HepG2 (cell line): ENCODE measurements around the gene MYO7A. TPM values are rescaled to one million over a fixed set of nuclear protein-coding genes. Genes with fewer than 3 reads are reported as not detected.

Experiments
- ATAC-seq: fragments of 200-7000 bp; cut with Tn5 transposase; 3 replicates; pipeline ENCODE4 v1.9.1; 2020; ENCODE audit warnings: mild to moderate bottlenecking, moderate library complexity
- BruUV-seq: library from RNA; stranded (reverse); fragments of 400-500 nt; replicated peaks from 2 replicates; lab custom pipeline; 2021; lab: Mats Ljungman, UMichigan
- CTCF ChIA-PET: fragments of 300-600 bp; formaldehyde crosslinking; extraction: SDS; loops from one replicate; lab custom pipeline; 2021; ENCODE audit warnings: low total read pairs, inconsistent platforms, low intra/inter-chr PET ratio; lab: Yijun Ruan, JAX
- POLR2A ChIA-PET: fragments of 350-600 bp; sonication (Branson Sonifier 250); formaldehyde crosslinking; loops from one replicate; lab custom pipeline; 2020; ENCODE audit warnings: antibody characterized with exemption, inconsistent platforms; lab: Yijun Ruan, JAX
- DNase-seq: peaks from one replicate; pipeline ENCODE4 v3.0.0-alpha.2; 2015; ENCODE audit warnings: low spot score
- FAIRE-seq: peaks from 3 replicates; lab custom pipeline; 2011; peaks lifted over from hg19 to GRCh38; lab: Jason Lieb, UNC
- H2AFZ ChIP-seq: one replicate; pipeline ENCODE4 v1.6.1; 2011; ENCODE audit warnings: low read length, inconsistent platforms
- H3K27ac ChIP-seq: fragments of 300-600 bp; 3 replicates; pipeline ENCODE4 v1.8.0; 2011; ENCODE audit warnings: mixed run types, mild to moderate bottlenecking, mixed read lengths, low read length, inconsistent platforms; ENCODE audit not compliant: insufficient read depth; ENCODE audit errors: extremely low read length
- H3K27me3 ChIP-seq, 2 experiments: fragments of 200-600 bp in 1 of 2; 2 replicates in 1 of 2; 3 replicates in 1 of 2; pipeline versions ENCODE4 v1.6.0 to v1.8.0; 2011; ENCODE audit warnings: low read length in 2 of 2, mild to moderate bottlenecking in 2 of 2, moderate library complexity in 2 of 2, inconsistent platforms in 1 of 2; ENCODE audit not compliant: insufficient read depth in 2 of 2, control insufficient read depth in 1 of 2
- H3K36me3 ChIP-seq, 2 experiments: fragments of 200-600 bp in 1 of 2; replicated peaks in 1 of 2; 2 replicates in 1 of 2; 3 replicates in 1 of 2; pipeline versions ENCODE4 v1.5.1 to v1.8.0; 2011; ENCODE audit warnings: low read length in 2 of 2, inconsistent platforms in 1 of 2; ENCODE audit not compliant: insufficient read depth in 2 of 2, control insufficient read depth in 1 of 2
- H3K4me1 ChIP-seq: 2 replicates; pipeline ENCODE4 v1.5.1; 2012; ENCODE audit warnings: low read length, inconsistent platforms; ENCODE audit not compliant: insufficient read depth
- H3K4me2 ChIP-seq: 2 replicates; pipeline ENCODE4 v1.6.0; 2011; ENCODE audit warnings: low read depth, low read length, inconsistent platforms
- H3K4me3 ChIP-seq, 3 experiments: fragments of 200-600 bp in 1 of 3; sonication (generic), shearing (Covaris generic) in 1 of 3; replicated peaks in 1 of 3; 2 replicates each; pipeline ENCODE4 v1.5.1; 2011 to 2016; ENCODE audit warnings: low read length in 3 of 3, inconsistent platforms in 2 of 3, low read depth in 2 of 3, mild to moderate bottlenecking in 2 of 3, control low read depth in 1 of 3, mixed read lengths in 1 of 3; ENCODE audit not compliant: insufficient read depth in 1 of 3
- H3K79me2 ChIP-seq: one replicate; pipeline ENCODE4 v1.6.1; 2011; ENCODE audit warnings: low read length, inconsistent platforms; ENCODE audit not compliant: insufficient read depth
- H3K9ac ChIP-seq: 2 replicates; pipeline ENCODE4 v1.6.0; 2011; ENCODE audit warnings: mild to moderate bottlenecking, low read depth, low read length, inconsistent platforms; ENCODE audit not compliant: insufficient read depth
- H3K9me3 ChIP-seq: 2 replicates; pipeline ENCODE4 v1.5.1; 2012; ENCODE audit warnings: mild to moderate bottlenecking, low read length
- H4K20me1 ChIP-seq: 2 replicates; pipeline ENCODE4 v1.6.0; 2011; ENCODE audit warnings: inconsistent platforms, mild to moderate bottlenecking, low read length, moderate library complexity; ENCODE audit not compliant: insufficient read depth
- CSRNP1 ChIP-seq: sonication (generic); formaldehyde crosslinking; IDR thresholded peaks from 2 replicates; pipeline ENCODE4 v1.8.1; 2023; ENCODE audit warnings: mild to moderate bottlenecking, missing genetic modification reagents
- PHF20 ChIP-seq: sonication (generic); formaldehyde crosslinking; IDR thresholded peaks from 2 replicates; pipeline ENCODE4 v1.5.0; 2020; ENCODE audit warnings: mild to moderate bottlenecking, missing genetic modification reagents
- PHF5A ChIP-seq: IDR thresholded peaks from one replicate; pipeline ENCODE4 v1.6.1; 2018; ENCODE audit warnings: low read depth, missing genetic modification reagents; ENCODE audit not compliant: unreplicated experiment
- SIN3B ChIP-seq: fragments of 150-350 bp; IDR thresholded peaks from 2 replicates; pipeline ENCODE4 v1.6.1; 2014; ENCODE audit warnings: low read length
- WGBS: methylation state at CpG from one replicate; pipeline ENCODE4 v1.1.6; 2017; ENCODE audit warnings: low lambda C conversion rate; 5-methylcytosine and 5-hydroxymethylcytosine counted together
- in situ Hi-C: cut with HindIII; loops from 2 replicates; pipeline ENCODE4 v1.10.0; 2017; ENCODE audit warnings: low pct_unique_long_range_greater_than_20kb; ENCODE audit not compliant: extremely low pct_ligation_motif_present
- intact Hi-C: fragments of 100-400 bp; cut with micrococcal nuclease; formaldehyde crosslinking; loops from one replicate; pipeline ENCODE4 v1.10.0; 2022; ENCODE audit not compliant: unreplicated experiment
- polyA plus RNA-seq, 8 experiments: library from polyadenylated mRNA; depleted of rRNA in 3 of 8; stranded (reverse) in 7 of 8; unstranded in 1 of 8; fragments of >200 nt; fragmentation: Illumina TruSeq in 4 of 8; extraction: Trizol in 4 of 8; gene quantifications; 2 replicates each; pipeline versions ENCODE4 v1.2.1 to v1.2.3, GENCODE V29; 2011 to 2016; ENCODE audit warnings: low read depth in 4 of 8, missing spikeins in 1 of 8, mixed read lengths in 1 of 8; ENCODE audit not compliant: insufficient read depth in 1 of 8
- total RNA-seq, 5 experiments: library from RNA; depleted of rRNA; stranded (reverse); fragments of >200 nt; fragmentation: Illumina TruSeq; extraction: Trizol; gene quantifications; 2 replicates each; pipeline ENCODE4 v1.2.3, GENCODE V29; 2016; ENCODE audit warnings: low read depth in 1 of 5

Gene MYO7A
- total and polyA plus RNA-seq, 2 of the 13 experiments (the other 11 are each of a cell fraction or from before 2014, with no cell fraction given): 7.5 to 10.0 TPM

- no peak for TF ChIP-seq PHF5A (CRISPR knock-in tag)
- no peak for TF ChIP-seq PHF20
Measured at GRCh38 chr11:77202941-77203900, 75.2 kb downstream of the MYO7A start (continued).

DNA sequence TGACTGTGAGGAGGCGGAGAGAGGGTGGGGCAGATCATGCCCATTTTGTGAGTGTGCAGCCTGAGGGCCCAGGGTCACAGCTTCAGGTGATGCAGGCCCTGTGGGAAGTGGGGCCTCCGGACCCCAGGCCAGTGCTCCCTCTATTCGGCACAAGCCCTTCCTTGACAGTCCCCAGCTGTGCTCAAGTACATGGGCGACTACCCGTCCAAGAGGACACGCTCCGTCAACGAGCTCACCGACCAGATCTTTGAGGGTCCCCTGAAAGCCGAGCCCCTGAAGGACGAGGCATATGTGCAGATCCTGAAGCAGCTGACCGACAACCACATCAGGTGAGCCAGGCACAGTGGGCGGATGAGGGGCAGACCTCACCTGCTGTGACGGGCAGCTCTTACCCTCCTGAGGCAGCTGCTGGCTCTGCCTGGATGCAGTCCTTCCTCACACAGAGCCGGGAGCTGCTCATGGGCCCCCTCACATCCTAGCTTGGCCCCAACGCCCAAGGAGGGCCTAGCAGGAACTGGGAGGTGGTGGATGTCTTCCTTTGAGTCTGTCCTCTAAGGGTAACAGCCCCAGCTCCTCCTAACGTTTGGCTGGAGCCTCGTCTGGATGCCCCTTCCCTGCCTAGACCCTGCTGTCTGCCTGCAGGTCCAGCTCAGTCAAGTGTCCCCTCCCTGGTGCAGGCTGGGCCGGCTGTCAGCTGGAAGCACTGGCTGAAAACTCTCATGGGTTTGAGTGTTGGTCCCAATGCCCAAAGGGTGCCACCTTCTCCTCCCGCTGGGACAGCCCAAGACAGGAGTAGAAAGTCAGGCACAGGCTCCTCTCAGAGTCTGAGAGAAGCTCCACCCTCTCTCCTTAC lies 76.1 kb downstream of the MYO7A start:
- POLR2A ChIA-PET: no interaction called here
- CTCF ChIA-PET: no interaction called here
- H3K4me3 ChIP-seq: no peak overlapping the region
- WGBS: 85% methylated on average over 11 of the region's 20 CpGs
- no peak overlapping the region for H3K9ac ChIP-seq
- no peak for FAIRE-seq
- H3K27me3 ChIP-seq: no peaks in the 10 kb centered on the region
- no peak overlapping the region for H3K27ac ChIP-seq
- no peak overlapping the region for H3K4me2 ChIP-seq
- H3K36me3 ChIP-seq: no peaks in the 10 kb centered on the region
- H3K79me2 ChIP-seq: no peaks in the 10 kb centered on the region
- BruUV-seq: no TSS peak
- in situ Hi-C loops: no loop called here
- intact Hi-C loops: no loop called here
- no peaks in the 10 kb centered on the region for H4K20me1 ChIP-seq
- no peaks in the 10 kb centered on the region for H3K4me1 ChIP-seq
- ATAC-seq: no peak
- TF ChIP-seq SIN3B: no peak
- TF ChIP-seq CSRNP1: no peak
- no peak for DNase-seq
- H2AFZ ChIP-seq: no peak overlapping the region
- no peaks in the 10 kb centered on the region for H3K9me3 ChIP-seq
